Lung (tissue), 12 donors: ENCODE measurements around the gene ID3. TPM values are rescaled to one million over a fixed set of nuclear protein-coding genes. Genes with fewer than 3 reads are reported as not detected.

Experiments
- ATAC-seq: fragments of 200-7000 bp; cut with Tn5 transposase; one replicate; pipeline ENCODE4 v1.9.1; 2020; ENCODE audit warnings: moderate number of reproducible peaks; ENCODE audit not compliant: insufficient read depth, low FRiP score
- DNase-seq, 3 donors: peaks; one replicate each; pipeline ENCODE4 v3.0.0-alpha.2; 2013 to 2017
- H3K27ac ChIP-seq, 2 donors: one replicate each; pipeline ENCODE4 v1.5.1; 2013; ENCODE audit warnings: mild to moderate bottlenecking in 2 of 2, moderate library complexity in 2 of 2, control low read depth in 1 of 2, inconsistent platforms in 1 of 2, low read depth in 1 of 2, low read length in 1 of 2
- H3K27me3 ChIP-seq, 3 donors: one replicate each; pipeline ENCODE4 v1.5.1; 2013; ENCODE audit warnings: low read length in 2 of 3; ENCODE audit not compliant: control insufficient read depth in 3 of 3, insufficient read depth in 3 of 3
- H3K36me3 ChIP-seq, 4 donors: one replicate each; pipeline ENCODE4 v1.5.1; 2013; ENCODE audit warnings: low read length in 4 of 4, mild to moderate bottlenecking in 1 of 4, moderate library complexity in 1 of 4; ENCODE audit not compliant: control insufficient read depth in 4 of 4, insufficient read depth in 4 of 4
- H3K4me1 ChIP-seq, 5 donors: one replicate each; pipeline ENCODE4 v1.5.1; 2013; ENCODE audit warnings: low read length in 5 of 5, mild to moderate bottlenecking in 2 of 5, moderate library complexity in 1 of 5; ENCODE audit not compliant: control insufficient read depth in 5 of 5, insufficient read depth in 5 of 5
- H3K4me3 ChIP-seq: one replicate; pipeline ENCODE4 v1.5.1; 2013; ENCODE audit warnings: mild to moderate bottlenecking, control low read depth, moderate library complexity
- H3K9ac ChIP-seq, 2 donors: one replicate each; pipeline ENCODE4 v1.5.1; 2013; ENCODE audit warnings: low read length in 2 of 2, control low read depth in 1 of 2; ENCODE audit not compliant: insufficient read depth in 1 of 2
- H3K9me3 ChIP-seq, 4 donors: one replicate each; pipeline ENCODE4 v1.5.1; 2013; ENCODE audit warnings: low read length in 3 of 4, mild to moderate bottlenecking in 1 of 4, moderate library complexity in 1 of 4; ENCODE audit not compliant: control insufficient read depth in 4 of 4, insufficient read depth in 3 of 4
- WGBS, 2 donors: extraction: QIAGEN DNeasy Blood & Tissue Kit; methylation state at CpG; one replicate each; pipeline ENCODE4 v1.1.7; 2013; 5-methylcytosine and 5-hydroxymethylcytosine counted together
- polyA plus RNA-seq, 2 donors: library from polyadenylated mRNA; stranded (reverse); fragments of 200-250 nt; gene quantifications; one replicate each; pipeline ENCODE4 v1.2.1, GENCODE V29; 2013
- total RNA-seq, 2 donors: library from RNA; depleted of rRNA in 1 of 2; stranded (reverse); fragments of >200 nt in 1 of 2; gene quantifications; one replicate each; pipeline ENCODE4 v1.2.1, GENCODE V29; 2014 to 2021
- TF ChIP-seq, protein P1 (sequence below): IDR thresholded peaks from 2 replicates; pipeline ENCODE4 v1.5.1; 2012; ENCODE audit warnings: mild to moderate bottlenecking; ENCODE audit errors: control extremely low read depth, extremely low read depth
- donor health status: control.
- donor health status: control.
- donor health status: Bipolar disorder and iron deficiency.
- donor health status: healthy.
- donor health status: DM: yes; HTN: yes; CAD: no.

ID3 gene
- total and polyA plus RNA-seq, 4 donors = 119 to 275 (median 163) TPM

DNA sequence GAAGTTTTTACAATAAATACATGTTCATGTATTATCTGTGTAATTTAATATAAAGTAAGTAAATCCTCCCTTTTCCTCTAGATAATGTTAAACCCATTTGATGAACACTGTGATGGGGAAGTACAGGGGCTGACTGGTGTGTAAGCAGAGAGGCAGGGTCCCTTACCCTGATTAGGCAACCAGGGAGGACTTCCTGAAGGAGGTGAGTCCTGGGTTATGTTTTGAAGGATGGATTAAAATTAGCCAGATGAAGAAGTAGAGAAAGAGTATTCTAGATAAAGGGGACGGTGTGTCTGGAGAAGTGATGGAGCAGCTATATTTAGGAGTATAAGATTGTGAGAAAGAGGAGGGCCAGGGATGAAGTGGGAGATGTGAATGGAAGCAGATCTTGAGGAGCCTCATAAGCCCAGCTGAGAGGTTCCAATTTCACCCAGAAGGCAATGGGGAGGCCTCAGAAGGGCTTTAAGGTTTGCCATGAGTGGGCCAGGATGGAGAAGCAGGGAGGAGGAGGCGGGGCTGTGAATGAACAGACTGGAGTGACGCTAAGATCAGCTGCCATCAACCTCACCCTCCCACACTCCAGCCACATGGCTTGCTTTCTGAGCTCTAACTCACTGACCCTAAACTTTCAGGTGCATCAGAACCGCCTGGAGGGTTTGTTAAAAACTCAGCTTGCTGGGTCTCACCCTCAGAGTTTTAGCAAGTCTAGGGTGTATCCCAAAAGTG, 30.9 kb upstream of the ID3 start:
- Histone ChIP-seq H3K27me3 (no peaks in the 10 kb centered on the region), H3K9me3 (no peaks in the 10 kb centered on the region), H3K9ac (no peak overlapping the region), H3K27ac (no peak overlapping the region), H3K4me1 (peaks cover 0 to 9% (median 0%) of the 10 kb centered on the region in 5 donors), H3K4me3 (no peak overlapping the region), H3K36me3 (no peaks in the 10 kb centered on the region)
- TF ChIP-seq, protein P1, sequence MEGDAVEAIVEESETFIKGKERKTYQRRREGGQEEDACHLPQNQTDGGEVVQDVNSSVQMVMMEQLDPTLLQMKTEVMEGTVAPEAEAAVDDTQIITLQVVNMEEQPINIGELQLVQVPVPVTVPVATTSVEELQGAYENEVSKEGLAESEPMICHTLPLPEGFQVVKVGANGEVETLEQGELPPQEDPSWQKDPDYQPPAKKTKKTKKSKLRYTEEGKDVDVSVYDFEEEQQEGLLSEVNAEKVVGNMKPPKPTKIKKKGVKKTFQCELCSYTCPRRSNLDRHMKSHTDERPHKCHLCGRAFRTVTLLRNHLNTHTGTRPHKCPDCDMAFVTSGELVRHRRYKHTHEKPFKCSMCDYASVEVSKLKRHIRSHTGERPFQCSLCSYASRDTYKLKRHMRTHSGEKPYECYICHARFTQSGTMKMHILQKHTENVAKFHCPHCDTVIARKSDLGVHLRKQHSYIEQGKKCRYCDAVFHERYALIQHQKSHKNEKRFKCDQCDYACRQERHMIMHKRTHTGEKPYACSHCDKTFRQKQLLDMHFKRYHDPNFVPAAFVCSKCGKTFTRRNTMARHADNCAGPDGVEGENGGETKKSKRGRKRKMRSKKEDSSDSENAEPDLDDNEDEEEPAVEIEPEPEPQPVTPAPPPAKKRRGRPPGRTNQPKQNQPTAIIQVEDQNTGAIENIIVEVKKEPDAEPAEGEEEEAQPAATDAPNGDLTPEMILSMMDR = no peak
- DNase-seq = no peak
- no peak for ATAC-seq
- 80 to 83% methylated on average over 4 of the region's 4 CpGs for WGBS, 2 donors

DNA sequence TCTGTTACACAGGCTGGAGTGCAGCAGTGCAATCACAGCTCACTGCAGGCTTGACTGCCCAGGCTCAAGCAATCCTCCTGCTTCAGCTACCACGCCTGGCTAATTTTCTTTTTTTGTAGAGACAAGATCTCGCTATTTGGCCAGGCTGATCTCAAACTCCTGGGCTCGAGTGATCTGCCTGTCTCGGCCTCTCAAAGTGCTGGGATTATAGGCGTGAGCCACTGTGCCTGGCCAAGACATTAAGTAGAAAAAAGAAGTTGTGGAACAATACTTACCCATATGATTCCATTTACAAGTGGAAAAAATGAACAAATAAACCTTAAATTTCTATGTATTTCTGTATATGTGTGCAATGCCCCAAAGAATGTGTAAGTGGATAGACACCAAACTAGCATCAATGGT, 30.3 kb upstream of the ID3 start:
- 87% methylated on average over 5 of the region's 5 CpGs for WGBS, 2 donors
- Histone ChIP-seq H3K27ac (no peak overlapping the region), H3K36me3 (no peaks in the 10 kb centered on the region), H3K27me3 (no peaks in the 10 kb centered on the region), H3K4me3 (no peak overlapping the region), H3K9me3 (no peaks in the 10 kb centered on the region), H3K4me1 (peaks cover 0 to 9% (median 0%) of the 10 kb centered on the region in 5 donors), H3K9ac (no peak overlapping the region)
- no peak for ATAC-seq
- TF ChIP-seq, protein P1 = no peak
- no peak for DNase-seq

GRCh38 chr1:23588749-23589548, 29.6 kb upstream of the ID3 start:
- no peak overlapping the region for H3K27ac ChIP-seq
- DNase-seq = no peak
- no peaks in the 10 kb centered on the region for H3K36me3 ChIP-seq
- no peak overlapping the region for H3K4me3 ChIP-seq
- ATAC-seq = no peak
- TF ChIP-seq, protein P1 = no peak
- no peaks in the 10 kb centered on the region for H3K9me3 ChIP-seq
- peaks cover 0 to 9% (median 0%) of the 10 kb centered on the region in 5 donors for H3K4me1 ChIP-seq
- H3K9ac ChIP-seq = no peak overlapping the region
- WGBS, 2 donors = 79 to 86% methylated on average over 11 of the region's 11 CpGs
- no peaks in the 10 kb centered on the region for H3K27me3 ChIP-seq
